T-helper 2 cell treated with Interferon-gamma antibody and Interleukin-4, amounts not matched to agents 5 μg/mL and 100 μg/mL, for 36 hours (primary cell): Measurements from ENCODE around the gene ZNF222.

Experiments
- DNase-seq: peaks from one replicate; pipeline ENCODE4 v3.0.0; 2021; ENCODE audit warnings: low spot score
- H3K27ac Mint-ChIP-seq: one replicate; pipeline ENCODE4 v1.8.0; 2021; ENCODE audit warnings: mild to moderate bottlenecking, mixed read lengths
- H3K27me3 Mint-ChIP-seq: one replicate; pipeline ENCODE4 v1.8.0; 2021; ENCODE audit warnings: low read depth, mixed read lengths
- H3K36me3 Mint-ChIP-seq: one replicate; pipeline ENCODE4 v1.8.0; 2021; ENCODE audit warnings: low read depth, mixed read lengths
- H3K4me1 Mint-ChIP-seq: one replicate; pipeline ENCODE4 v1.8.0; 2021; ENCODE audit warnings: low read depth, mixed read lengths
- H3K4me3 Mint-ChIP-seq: one replicate; pipeline ENCODE4 v1.8.0; 2022; ENCODE audit warnings: mild to moderate bottlenecking, moderate library complexity, mixed read lengths
- H3K9me3 Mint-ChIP-seq: one replicate; pipeline ENCODE4 v1.8.0; 2021; ENCODE audit warnings: mixed read lengths

ZNF222 gene

DNA sequence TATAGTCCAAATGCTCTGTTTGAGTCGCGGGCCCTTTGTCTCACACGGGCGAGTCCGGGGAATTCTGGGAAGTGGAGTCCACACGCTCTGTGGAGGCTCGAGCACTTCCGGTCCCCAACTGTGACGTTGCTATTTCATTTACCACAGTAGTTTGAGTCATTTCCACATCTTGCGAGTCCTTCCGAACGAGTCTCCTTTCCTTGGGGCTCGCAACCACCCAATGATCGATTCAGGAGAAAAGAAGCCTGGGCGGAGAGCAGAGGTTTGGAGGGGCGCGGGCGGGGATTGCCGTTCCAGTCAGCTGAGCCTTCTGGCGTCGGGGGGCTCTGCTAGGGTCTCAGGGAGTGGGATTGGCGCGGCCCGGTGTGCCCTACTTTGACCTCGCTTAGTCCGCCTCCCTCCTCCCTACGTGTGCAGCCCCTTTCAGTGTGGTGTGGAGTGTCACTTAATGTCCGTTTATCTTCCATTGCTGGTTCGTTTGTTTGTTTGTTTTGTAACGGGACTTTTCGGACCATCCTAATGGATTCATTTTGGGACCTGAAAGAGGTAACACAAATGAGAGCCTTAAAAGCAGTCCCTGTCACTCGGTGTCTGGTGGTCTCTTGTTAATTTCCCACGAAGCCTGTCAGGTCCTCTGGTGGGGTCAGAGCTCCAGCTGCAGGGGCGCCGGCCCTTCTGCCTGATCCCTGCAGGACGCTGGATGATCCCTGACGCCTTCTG, at the start of gene ZNF222:
ZNF222 (plus strand) TSS at position 163 of the 720 bp plus-strand sequence; CDS start at position 221, 58 bp downstream.
- Mint-ChIP-seq H3K9me3 (peaks cover 63% of the 10 kb centered on the region), H3K4me1 (peaks cover 9% of the 10 kb centered on the region), H3K36me3 (peaks cover 47% of the 10 kb centered on the region), H3K27me3 (no peaks in the 10 kb centered on the region), H3K4me3 (peak within 1 kb of the TSS; percentile 96), H3K27ac (peak within 1 kb of the TSS; percentile 87)
- DNase-seq: peak; percentile 78

DNA sequence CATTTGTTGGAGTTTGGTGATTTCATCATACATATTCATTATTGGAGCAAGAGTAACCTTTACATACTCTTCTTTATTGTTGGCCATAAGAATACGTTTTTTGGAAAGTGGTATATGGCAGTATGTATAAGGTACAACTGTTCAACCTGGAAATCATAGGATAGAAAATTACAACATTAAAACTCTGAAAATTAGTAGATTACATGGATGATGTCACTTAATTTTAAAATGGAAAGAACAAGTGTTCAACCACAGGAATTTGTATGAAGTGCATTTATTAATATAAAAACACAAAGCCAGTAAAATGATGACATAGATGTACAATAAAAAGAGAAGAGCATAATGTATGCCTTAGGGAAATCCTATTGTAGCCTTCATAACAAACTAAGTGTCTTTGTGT, 48.4 kb upstream of the ZNF222 start:
- Mint-ChIP-seq H3K4me3 (no peak overlapping the region), H3K36me3 (no peaks in the 10 kb centered on the region), H3K9me3 (peaks cover 65% of the 10 kb centered on the region), H3K4me1 (no peaks in the 10 kb centered on the region), H3K27me3 (no peaks in the 10 kb centered on the region), H3K27ac (no peak overlapping the region)
- DNase-seq: no peak

DNA sequence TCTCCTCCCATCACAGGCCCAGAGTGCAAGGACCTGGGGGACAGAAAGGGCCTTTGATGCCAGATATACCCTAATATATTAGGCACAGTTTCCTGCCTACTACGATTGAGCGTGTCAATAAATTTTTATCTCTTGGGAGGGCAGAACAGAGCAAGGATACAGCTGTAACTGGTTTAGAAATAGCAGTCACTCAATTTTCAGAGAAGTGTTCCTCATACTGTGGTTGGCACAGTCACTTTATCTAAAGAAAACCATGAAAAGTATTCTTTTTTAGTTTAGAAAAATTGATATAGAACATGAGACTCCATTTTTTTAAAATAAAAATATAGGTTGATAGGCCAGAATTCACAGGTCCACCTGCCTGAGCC, 41.7 kb upstream of the ZNF222 start:
- peak overlapping the region; percentile 78 for H3K4me3 Mint-ChIP-seq
- H3K36me3 Mint-ChIP-seq: peaks cover 11% of the 10 kb centered on the region
- no peaks in the 10 kb centered on the region for H3K27me3 Mint-ChIP-seq
- peak overlapping the region; percentile 31 for H3K27ac Mint-ChIP-seq
- H3K4me1 Mint-ChIP-seq: no peaks in the 10 kb centered on the region
- peaks cover 30% of the 10 kb centered on the region for H3K9me3 Mint-ChIP-seq
- DNase-seq: no peak

DNA sequence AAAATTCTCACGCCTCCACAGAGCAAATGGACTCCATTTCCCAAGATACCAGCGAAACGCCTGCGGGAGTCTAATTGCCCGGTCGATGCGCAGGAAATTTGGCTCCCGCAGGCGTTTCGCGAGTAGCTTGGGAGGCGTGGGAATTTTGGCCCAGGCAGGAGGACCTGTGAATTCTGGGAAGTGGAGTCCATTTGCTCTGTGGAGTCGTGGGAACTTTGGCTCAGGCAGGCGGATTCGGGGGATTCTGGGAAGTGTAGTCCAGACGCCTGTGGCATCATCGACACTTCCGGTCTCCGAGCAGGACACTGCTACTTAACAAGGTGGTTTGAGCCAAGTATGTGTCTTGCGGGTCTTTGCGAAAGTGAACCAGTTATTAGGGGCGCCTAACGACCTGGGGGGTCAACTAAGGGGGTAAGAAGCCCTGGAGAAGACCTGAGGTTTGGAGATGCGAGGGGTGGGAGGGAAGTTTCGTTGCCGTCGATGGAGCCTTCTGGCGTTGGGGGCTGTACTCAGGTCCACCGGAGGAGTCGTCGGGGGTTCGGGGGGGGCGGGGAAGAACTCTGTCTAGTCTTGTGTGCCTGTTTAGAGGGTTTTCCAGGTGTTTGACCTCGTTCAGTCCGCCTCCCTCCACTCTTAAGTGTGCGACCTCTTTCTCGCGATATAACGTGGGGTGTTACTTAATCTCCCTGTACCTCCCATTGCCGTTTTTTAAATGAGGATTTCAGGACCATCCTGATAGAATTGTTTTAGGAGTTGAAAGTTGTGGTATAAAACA, 41.1 kb upstream of the ZNF222 start, which contains the start of gene ZNF155:
ZNF155 (plus strand) TSS at position 277 of the 775 bp plus-strand sequence. CDS start 4,356 bp downstream, outside the sequence.
- Mint-ChIP-seq H3K9me3 (peaks cover 32% of the 10 kb centered on the region), H3K4me3 (peak within 1 kb of the TSS; percentile 91), H3K36me3 (peaks cover 17% of the 10 kb centered on the region), H3K27ac (peak within 1 kb of the TSS; percentile 86), H3K4me1 (no peaks in the 10 kb centered on the region), H3K27me3 (no peaks in the 10 kb centered on the region)
- DNase-seq: peak; percentile 75

DNA sequence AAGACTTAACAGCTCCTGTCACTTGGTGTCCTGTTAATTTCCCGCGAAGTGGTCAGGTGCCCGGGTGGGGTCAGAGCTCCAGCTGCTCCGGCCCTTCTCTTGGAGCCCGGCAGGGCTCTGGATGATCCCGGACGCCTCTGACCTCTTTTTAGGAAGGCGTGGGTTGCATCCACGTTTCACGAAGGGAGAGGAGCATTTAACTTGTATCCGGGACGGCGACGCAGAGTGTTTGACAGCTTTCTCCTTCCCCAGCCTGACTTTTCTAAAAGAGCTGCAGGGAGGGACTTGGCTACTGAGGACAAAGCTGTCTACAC, 40.5 kb upstream of the ZNF222 start:
- peak overlapping the region; percentile 91 for H3K4me3 Mint-ChIP-seq
- peaks cover 22% of the 10 kb centered on the region for H3K36me3 Mint-ChIP-seq
- DNase-seq: no peak
- H3K4me1 Mint-ChIP-seq: no peaks in the 10 kb centered on the region
- peaks cover 32% of the 10 kb centered on the region for H3K9me3 Mint-ChIP-seq
- H3K27me3 Mint-ChIP-seq: no peaks in the 10 kb centered on the region
- H3K27ac Mint-ChIP-seq: no peak overlapping the region

DNA sequence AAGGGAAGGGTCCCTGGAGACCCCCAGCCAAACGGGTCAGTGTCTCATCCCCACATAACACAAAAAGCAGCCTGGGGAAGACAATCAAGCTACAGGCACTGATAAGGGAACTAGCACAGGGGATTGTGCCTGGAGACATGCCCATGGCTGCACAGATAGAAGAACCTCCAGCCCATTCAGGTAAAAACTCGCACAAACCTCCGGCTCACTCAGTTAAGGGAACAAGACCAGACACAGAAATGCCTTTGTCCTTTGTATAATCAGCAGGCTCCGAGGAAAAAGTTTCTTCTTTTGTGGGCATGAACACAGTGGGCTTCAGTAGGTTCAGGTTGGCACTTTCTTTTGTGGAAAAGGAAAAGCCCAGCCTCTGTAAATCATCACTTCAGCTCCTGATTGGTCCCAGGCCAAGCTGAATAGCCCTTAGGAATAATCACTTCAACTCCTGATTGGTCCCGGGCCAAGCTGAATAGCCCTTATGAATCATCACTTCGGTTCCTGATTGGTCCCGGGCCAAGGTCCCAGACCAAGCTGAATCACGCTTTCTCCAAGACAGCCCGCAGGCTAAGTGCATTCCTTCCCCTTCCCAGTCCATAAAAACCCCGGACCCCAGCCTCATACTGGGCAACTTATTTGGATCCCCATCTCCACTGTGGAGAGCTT, 27.4 kb upstream of the ZNF222 start:
- peaks cover 9% of the 10 kb centered on the region for H3K4me1 Mint-ChIP-seq
- no peak overlapping the region for H3K27ac Mint-ChIP-seq
- H3K9me3 Mint-ChIP-seq: peaks cover 47% of the 10 kb centered on the region
- no peak for DNase-seq
- no peaks in the 10 kb centered on the region for H3K27me3 Mint-ChIP-seq
- H3K36me3 Mint-ChIP-seq: peaks cover 48% of the 10 kb centered on the region
- H3K4me3 Mint-ChIP-seq: no peak overlapping the region

DNA sequence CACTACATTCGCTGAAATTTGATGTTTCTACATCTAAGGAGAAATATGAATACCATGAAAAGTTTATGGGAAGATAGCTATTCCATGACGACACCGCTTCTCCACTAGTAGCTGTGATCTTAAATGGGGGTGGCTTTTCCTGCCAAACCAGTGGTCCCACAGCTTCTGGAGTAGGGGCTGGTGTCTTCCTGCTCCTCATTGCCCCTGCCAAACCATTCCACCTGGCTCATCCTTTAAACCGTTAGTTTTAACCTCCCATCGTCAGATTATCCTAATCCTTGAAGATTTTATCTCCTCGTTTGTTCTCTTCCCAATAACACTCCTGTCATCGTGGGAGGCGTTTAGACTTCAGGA, 23.0 kb upstream of the ZNF222 start:
- no peak for DNase-seq
- Mint-ChIP-seq H3K27ac (peak overlapping the region; percentile 96), H3K36me3 (peaks cover 33% of the 10 kb centered on the region), H3K9me3 (peaks cover 50% of the 10 kb centered on the region), H3K4me3 (peak overlapping the region; percentile 99), H3K4me1 (peaks cover 13% of the 10 kb centered on the region), H3K27me3 (no peaks in the 10 kb centered on the region)

DNA sequence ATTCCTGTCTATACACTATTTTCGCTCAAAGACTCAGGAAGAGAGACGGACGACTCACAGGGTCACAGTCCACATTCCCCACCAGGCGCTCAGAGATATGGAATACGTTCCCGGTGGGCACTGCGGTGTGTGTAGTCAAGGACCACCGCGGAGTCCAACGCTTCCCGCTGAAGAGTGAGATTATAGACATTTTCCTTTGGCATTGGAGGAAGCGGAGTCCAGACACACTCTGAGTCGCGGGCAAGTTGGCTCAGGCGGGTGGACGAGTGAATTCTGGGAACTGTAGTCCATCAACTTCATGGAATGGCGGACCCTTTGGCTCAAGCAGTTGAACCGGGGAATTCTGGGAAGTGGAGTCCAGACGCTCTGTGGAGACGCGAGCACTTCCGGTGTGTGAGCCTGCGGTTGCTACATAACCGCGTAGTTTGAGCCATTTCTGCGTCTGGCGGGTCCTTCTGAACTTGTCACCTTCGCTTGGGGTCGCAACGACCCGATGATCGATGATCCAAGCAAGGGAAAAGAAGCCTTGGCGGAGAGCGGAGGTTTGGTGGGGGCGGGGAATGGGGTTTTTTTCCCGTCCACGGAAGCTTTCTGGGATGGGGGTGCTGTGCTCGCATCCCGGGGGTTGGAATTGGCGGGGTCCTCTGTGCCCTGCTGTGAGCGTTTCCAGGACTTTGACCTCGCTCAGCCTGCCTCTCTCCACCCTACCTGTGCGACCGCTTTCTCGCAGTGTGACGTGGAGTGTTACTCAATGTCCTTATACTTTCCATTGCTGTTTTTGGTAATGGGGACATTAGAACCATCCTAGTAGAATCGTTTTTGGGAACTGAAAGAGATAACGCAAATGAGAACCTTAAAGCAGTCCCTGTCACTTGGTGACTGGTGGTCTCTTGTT, 22.4 kb upstream of the ZNF222 start, which contains the start of gene ZNF230:
ZNF230 (plus strand) TSS at position 392 of the 895 bp plus-strand sequence. CDS start 4,122 bp downstream, outside the sequence.
- H3K36me3 Mint-ChIP-seq: peaks cover 33% of the 10 kb centered on the region
- H3K4me3 Mint-ChIP-seq: peak within 1 kb of the TSS; percentile 99
- H3K27ac Mint-ChIP-seq: peak within 1 kb of the TSS; percentile 96
- DNase-seq: peak; percentile 84
- peaks cover 55% of the 10 kb centered on the region for H3K9me3 Mint-ChIP-seq
- peaks cover 13% of the 10 kb centered on the region for H3K4me1 Mint-ChIP-seq
- H3K27me3 Mint-ChIP-seq: no peaks in the 10 kb centered on the region

DNA sequence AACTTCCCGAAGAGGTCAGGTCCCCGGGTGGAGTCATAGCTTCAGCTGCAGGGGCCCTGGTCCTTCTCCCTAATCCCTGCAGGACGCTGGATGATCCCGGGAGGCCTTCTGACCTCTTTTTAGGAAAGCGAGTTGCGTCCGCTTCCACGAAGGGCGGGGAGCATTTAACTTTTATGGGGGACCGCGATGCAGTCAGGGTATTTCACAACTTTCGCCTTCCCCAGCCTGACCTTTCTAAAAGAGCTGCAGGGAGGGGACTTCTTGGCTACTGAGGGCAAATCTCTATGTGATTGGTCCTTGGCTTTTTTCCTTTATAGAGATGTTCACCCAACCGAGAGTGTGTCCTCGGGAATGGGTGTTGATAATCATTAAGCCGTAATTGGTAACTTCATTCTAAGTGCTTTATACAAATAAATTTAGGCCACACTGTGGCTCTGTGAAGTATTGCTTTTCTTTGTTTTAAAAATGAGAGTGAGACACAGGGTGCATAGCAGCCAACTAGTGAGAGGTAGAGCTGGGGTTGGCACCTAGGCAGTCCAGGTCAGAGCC, 21.6 kb upstream of the ZNF222 start:
- DNase-seq: no peak

DNA sequence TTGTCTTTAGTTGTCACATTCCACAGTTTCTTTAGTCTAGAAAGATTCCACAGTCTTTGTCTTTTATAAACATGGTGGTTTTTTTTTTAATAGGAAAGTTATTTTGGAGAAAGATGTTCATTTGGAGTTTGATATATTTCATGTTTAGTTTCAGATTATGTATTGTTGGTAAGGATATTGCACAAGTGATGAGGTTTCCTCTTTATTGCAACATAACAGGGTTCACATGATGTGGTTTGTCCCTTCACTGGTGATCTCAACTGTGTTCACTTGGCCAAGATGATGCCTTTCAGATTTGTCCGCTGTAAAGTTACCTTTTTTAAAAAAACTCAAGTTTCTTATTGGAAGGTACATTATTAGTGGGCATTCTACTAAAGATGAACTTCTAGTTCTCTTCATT, 19.2 kb upstream of the ZNF222 start:
- DNase-seq: no peak
- Mint-ChIP-seq H3K27ac (no peak overlapping the region), H3K4me3 (no peak overlapping the region), H3K4me1 (peaks cover 13% of the 10 kb centered on the region), H3K9me3 (peaks cover 61% of the 10 kb centered on the region), H3K27me3 (no peaks in the 10 kb centered on the region), H3K36me3 (peaks cover 59% of the 10 kb centered on the region)

More for the DNA sequence above, 21.6 kb upstream of the ZNF222 start:
- peak overlapping the region; percentile 99 for H3K4me3 Mint-ChIP-seq
- H3K9me3 Mint-ChIP-seq: peaks cover 56% of the 10 kb centered on the region
- peak overlapping the region; percentile 96 for H3K27ac Mint-ChIP-seq
- no peaks in the 10 kb centered on the region for H3K27me3 Mint-ChIP-seq
- H3K4me1 Mint-ChIP-seq: peaks cover 13% of the 10 kb centered on the region
- peaks cover 36% of the 10 kb centered on the region for H3K36me3 Mint-ChIP-seq

DNA sequence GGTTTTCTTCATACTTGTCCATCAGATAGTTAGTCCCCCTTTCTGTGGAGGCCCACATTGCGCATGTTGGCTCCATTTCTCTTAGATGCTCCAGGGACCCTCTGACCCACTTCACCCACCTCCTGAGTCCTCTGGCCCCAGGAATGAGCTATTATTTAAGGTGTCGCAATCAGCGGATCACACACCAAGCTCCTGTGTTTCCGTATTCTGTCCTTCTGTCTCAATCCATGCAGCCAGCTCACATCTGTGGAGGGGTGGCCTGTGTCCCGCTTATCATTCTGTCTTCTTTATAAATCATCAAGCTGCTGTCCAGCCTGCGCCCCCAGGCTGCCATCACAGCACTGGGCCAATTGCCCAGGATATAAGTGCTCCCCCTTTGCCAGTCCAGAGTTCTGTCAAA, 17.7 kb upstream of the ZNF222 start:
- H3K27ac Mint-ChIP-seq: no peak overlapping the region
- H3K36me3 Mint-ChIP-seq: peaks cover 71% of the 10 kb centered on the region
- no peak overlapping the region for H3K4me3 Mint-ChIP-seq
- no peaks in the 10 kb centered on the region for H3K27me3 Mint-ChIP-seq
- H3K9me3 Mint-ChIP-seq: peaks cover 66% of the 10 kb centered on the region
- H3K4me1 Mint-ChIP-seq: peaks cover 6% of the 10 kb centered on the region
- DNase-seq: no peak

DNA sequence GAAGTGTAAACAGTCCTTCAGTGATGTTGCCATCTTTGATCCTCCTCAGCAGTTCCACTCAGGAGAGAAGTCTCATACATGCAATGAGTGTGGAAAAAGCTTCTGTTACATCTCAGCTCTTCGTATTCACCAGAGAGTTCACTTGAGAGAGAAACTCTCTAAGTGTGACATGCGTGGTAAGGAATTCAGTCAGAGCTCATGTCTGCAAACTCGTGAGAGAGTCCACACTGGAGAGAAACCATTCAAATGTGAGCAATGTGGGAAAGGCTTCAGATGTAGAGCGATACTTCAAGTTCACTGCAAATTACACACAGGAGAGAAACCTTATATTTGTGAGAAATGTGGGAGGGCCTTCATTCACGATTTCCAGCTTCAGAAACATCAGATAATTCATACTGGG, 14.7 kb upstream of the ZNF222 start:
- no peak for DNase-seq
- H3K9me3 Mint-ChIP-seq: peaks cover 85% of the 10 kb centered on the region
- H3K4me1 Mint-ChIP-seq: no peaks in the 10 kb centered on the region
- peaks cover 68% of the 10 kb centered on the region for H3K36me3 Mint-ChIP-seq
- no peak overlapping the region for H3K27ac Mint-ChIP-seq
- no peak overlapping the region for H3K4me3 Mint-ChIP-seq
- H3K27me3 Mint-ChIP-seq: no peaks in the 10 kb centered on the region

DNA sequence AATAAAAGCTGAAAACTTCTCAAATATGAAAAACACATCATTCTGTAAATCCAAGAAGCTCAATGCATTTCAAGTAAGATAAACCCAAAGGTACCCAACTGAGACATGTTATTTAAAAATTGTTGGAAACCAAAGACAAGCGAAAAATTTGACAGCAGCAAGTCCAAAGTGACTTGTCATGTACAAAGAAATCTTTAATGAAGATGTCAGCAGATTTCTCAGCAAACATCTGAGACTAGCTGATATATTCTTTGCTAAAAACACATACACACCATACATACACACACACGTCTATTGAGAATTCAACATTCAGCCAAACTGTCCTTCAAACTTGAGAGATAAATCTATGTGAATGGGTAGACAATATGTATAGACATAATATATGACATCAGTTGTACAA, 5.7 kb upstream of the ZNF222 start:
- Mint-ChIP-seq H3K36me3 (no peaks in the 10 kb centered on the region), H3K27me3 (no peaks in the 10 kb centered on the region), H3K4me1 (no peaks in the 10 kb centered on the region), H3K4me3 (no peak overlapping the region), H3K27ac (no peak overlapping the region), H3K9me3 (peaks cover 58% of the 10 kb centered on the region)
- DNase-seq: no peak
